ENCODE results near the gene LAMB3. TPM values are rescaled to one million over a fixed set of nuclear protein-coding genes. Genes with fewer than 3 reads are reported as not detected.

The LAMB3 gene
- total RNA-seq, 4 donors from 2014 or later: 70.0 to 181 (median 123) TPM

- H3K4me3 ChIP-seq (ENCODE audit: low read depth, poor library complexity, severe bottlenecking): no peak within 1 kb of the TSS
- no peak for DNase-seq (ENCODE audit: low spot score in 2 of 2)
- intact Hi-C loops (cut with DNase I; ENCODE audit: low total_unique reads): no loop called here
- no peak for TF ChIP-seq CTCF (IDR thresholded peaks at IDR 0.05)
- TF ChIP-seq POLR2A (IDR thresholded peaks at IDR 0.05): no peak
- WGBS, 2 donors: 24 to 31% methylated on average over 6 of the region's 6 CpGs
These were observed 68.8 kb downstream of the LAMB3 start, which contains the start of gene CAMK1G for GRCh38 chr1:209583408-209583807. Gene CAMK1G (plus strand): TSS chr1:209583714. CDS start chr1:209594984, 11,270 bp downstream.

DNA sequence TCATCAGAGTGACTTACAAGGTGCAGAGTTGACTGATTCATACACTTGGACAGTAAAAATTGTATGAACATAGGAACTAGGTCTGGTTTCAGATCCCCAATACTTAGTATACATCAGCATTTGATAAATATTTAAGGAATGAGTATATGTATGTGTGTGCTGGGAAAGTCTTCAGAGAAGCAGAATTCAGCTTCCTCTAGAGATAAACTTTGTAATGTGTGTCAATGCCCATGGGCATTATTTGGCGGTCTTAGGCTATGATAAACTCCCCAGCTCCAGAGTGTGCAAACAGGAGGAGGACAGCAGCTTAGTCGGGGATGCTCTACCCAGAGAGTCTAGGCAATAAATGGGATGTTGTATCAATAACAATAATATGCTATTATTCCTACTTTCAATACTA lies 71.6 kb downstream of the LAMB3 start:
- DNase-seq (ENCODE audit: low spot score in 2 of 2): no peak

GRCh38 chr1:209577346-209577745 lies 74.9 kb downstream of the LAMB3 start:
- intact Hi-C loops (cut with DNase I; ENCODE audit: low total_unique reads): no loop called here

More for the DNA sequence above, 71.6 kb downstream of the LAMB3 start:
- no peak for TF ChIP-seq CTCF (IDR thresholded peaks at IDR 0.05)
- no peak for TF ChIP-seq POLR2A (IDR thresholded peaks at IDR 0.05)
- intact Hi-C loops (cut with DNase I; ENCODE audit: low total_unique reads): no loop called here
- 71 to 84% methylated on average over 2 of the region's 2 CpGs for WGBS, 2 donors
- H3K4me3 ChIP-seq (ENCODE audit: low read depth, poor library complexity, severe bottlenecking): no peak overlapping the region

DNA sequence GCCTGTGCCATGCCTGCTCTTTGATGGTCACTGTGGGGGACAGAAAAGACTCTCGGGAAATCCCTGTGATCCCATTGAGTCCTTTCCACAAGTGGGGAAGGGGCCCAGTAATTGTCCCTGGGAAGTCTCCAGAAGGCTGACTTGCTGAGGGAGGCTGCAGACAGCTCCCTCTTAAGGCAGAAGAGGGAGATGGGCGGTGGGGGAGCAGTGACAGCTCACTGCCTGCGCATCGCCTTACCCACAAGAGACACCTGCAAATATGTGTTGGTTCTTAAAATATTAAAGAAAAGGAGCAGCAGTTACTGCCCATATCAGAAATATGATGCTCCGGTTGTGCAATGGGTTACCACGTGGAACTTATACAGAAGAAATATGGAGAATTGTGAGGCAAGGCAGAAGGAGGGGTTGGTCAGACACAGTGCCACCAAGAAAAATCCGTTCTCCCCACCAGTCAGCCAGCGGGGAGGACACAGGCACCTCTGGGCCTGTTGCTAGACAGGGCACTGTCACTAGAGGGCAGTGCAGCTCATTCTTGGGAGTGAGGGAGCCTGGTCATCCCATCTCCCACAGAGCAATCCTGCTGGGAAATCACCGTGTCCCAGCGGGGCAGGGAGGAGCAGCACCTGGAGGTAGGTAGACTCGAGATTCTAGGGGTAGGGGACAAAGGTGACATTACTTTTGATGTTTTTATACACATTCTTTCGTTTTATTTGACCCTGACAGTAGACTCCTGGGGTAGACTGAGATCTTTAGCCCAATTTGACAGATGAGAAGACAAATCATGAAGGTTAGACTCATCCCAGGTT lies 75.6 kb downstream of the LAMB3 start:
- no peak overlapping the region for H3K4me3 ChIP-seq (ENCODE audit: low read depth, poor library complexity, severe bottlenecking)
- TF ChIP-seq CTCF (IDR thresholded peaks at IDR 0.05) (peak in 1 of 3 donors; percentile 60), POLR2A (IDR thresholded peaks at IDR 0.05) (no peak)
- DNase-seq (ENCODE audit: low spot score in 2 of 2): peak; percentile 50 to 93
- 21 to 25% methylated on average over 12 of the region's 12 CpGs for WGBS, 2 donors
- intact Hi-C loops (cut with DNase I; ENCODE audit: low total_unique reads): no loop called here

More at GRCh38 chr1:209577346-209577745, 74.9 kb downstream of the LAMB3 start:
- no peak for DNase-seq (ENCODE audit: low spot score in 2 of 2)
- 76 to 77% methylated on average over 3 of the region's 3 CpGs for WGBS, 2 donors
- no peak overlapping the region for H3K4me3 ChIP-seq (ENCODE audit: low read depth, poor library complexity, severe bottlenecking)
- TF ChIP-seq CTCF (IDR thresholded peaks at IDR 0.05) (no peak), POLR2A (IDR thresholded peaks at IDR 0.05) (no peak)

DNA sequence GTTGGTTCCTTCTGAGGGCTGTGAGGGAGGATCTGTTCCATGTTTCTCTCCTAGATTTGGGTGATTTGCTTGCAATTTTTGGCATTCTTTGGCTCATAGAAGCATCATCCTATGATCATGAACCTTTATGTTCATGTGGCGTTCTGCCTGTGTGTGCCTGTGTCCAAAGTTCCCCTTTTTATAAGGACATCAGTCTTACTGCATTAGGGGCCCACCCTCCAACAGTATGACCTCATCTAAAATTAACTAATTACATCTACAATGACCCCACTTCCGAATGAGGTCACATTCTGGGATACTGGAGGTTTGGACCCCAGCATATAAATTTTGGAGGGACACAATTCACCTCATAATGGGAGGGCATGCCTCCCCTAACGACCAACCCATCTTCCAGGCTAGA lies 81.5 kb downstream of the LAMB3 start:
- intact Hi-C loops (cut with DNase I; ENCODE audit: low total_unique reads): loop anchor here (5.0 kb wide), 1 partner anchor 122 kb away; no protein-coding TSS in a partner anchor
- 83 to 85% methylated on average over 3 of the region's 3 CpGs for WGBS, 2 donors
- no peak overlapping the region for H3K4me3 ChIP-seq (ENCODE audit: low read depth, poor library complexity, severe bottlenecking)
- DNase-seq (ENCODE audit: low spot score in 2 of 2): no peak
- TF ChIP-seq POLR2A (IDR thresholded peaks at IDR 0.05): no peak
- TF ChIP-seq CTCF (IDR thresholded peaks at IDR 0.05): no peak

Measured in lower leg skin (tissue), 4 donors.